ENCODE measurements around the gene CYB561D1. TPM values are rescaled to one million over a fixed set of nuclear protein-coding genes. Genes with fewer than 3 reads are reported as not detected.

CYB561D1 gene
- polyA plus RNA-seq, 3 donors from 2014 or later = 8.8 to 20.3 (median 10.2) TPM

DNA sequence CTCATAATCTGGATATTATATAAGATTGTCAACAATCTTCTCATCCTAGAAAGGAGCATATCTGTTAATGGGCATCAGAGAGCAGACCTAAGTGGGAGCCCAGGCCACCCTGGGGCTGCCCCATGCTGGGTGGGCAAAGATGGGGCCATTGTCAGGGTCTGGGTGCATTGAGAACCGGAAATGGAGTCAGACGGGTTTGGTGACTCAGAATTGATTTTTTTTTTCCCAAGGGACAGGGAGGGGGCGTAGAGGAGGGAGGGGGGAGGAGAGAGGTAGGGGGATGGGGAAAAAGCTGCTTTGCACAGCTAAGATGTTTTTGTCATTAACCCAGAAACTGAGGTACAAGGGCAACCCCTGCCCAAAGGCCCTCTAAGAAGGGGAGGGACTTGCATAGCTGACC, 8.9 kb upstream of the CYB561D1 start:
- peaks cover 23 to 24% of the 10 kb centered on the region in 2 donors for H3K4me1 Mint-ChIP-seq
- H3K9me3 Mint-ChIP-seq = no peaks in the 10 kb centered on the region
- no peak for DNase-seq
- peaks cover 0 to 8% (median 0%) of the 10 kb centered on the region in 3 donors for H3K36me3 Mint-ChIP-seq
- peak overlapping the region in 3 of 6 donors; percentile 82 to 89 (median 83) for H3K27ac Mint-ChIP-seq
- peaks cover 2 to 10% (median 8%) of the 10 kb centered on the region in 3 donors for H3K27me3 Mint-ChIP-seq (ENCODE audit: low read depth in 3 of 3)
- peak overlapping the region; percentile 86 to 97 (median 93) for H3K4me3 Mint-ChIP-seq

- H3K9me3 Mint-ChIP-seq = no peaks in the 10 kb centered on the region
- no peak overlapping the region for H3K4me3 Mint-ChIP-seq
- H3K27ac Mint-ChIP-seq = no peak overlapping the region
- peaks cover 0 to 12% (median 4%) of the 10 kb centered on the region in 3 donors for H3K36me3 Mint-ChIP-seq
- H3K27me3 Mint-ChIP-seq (ENCODE audit: low read depth in 3 of 3) = peaks cover 2 to 8% (median 3%) of the 10 kb centered on the region in 3 donors
- DNase-seq = no peak
- peaks cover 28 to 31% of the 10 kb centered on the region in 2 donors for H3K4me1 Mint-ChIP-seq
Measured at GRCh38 chr1:109487261-109487660, 6.6 kb upstream of the CYB561D1 start.

- Mint-ChIP-seq H3K9me3 (no peaks in the 10 kb centered on the region), H3K4me1 (peaks cover 23 to 25% of the 10 kb centered on the region in 2 donors), H3K27me3 (ENCODE audit: low read depth in 3 of 3) (peaks cover 2 to 7% (median 3%) of the 10 kb centered on the region in 3 donors), H3K27ac (no peak overlapping the region), H3K4me3 (no peak overlapping the region), H3K36me3 (peaks cover 0 to 12% (median 4%) of the 10 kb centered on the region in 3 donors)
- no peak for DNase-seq
Measured at GRCh38 chr1:109488201-109488600, 5.7 kb upstream of the CYB561D1 start.

GRCh38 chr1:109488696-109489095, 5.2 kb upstream of the CYB561D1 start:
- DNase-seq = no peak
- H3K36me3 Mint-ChIP-seq = peaks cover 0 to 12% (median 4%) of the 10 kb centered on the region in 3 donors
- H3K9me3 Mint-ChIP-seq = no peaks in the 10 kb centered on the region
- no peak overlapping the region for H3K4me3 Mint-ChIP-seq
- H3K27me3 Mint-ChIP-seq (ENCODE audit: low read depth in 3 of 3) = peaks cover 0 to 5% (median 2%) of the 10 kb centered on the region in 3 donors
- peaks cover 20% of the 10 kb centered on the region in 2 donors for H3K4me1 Mint-ChIP-seq
- H3K27ac Mint-ChIP-seq = peak overlapping the region in 1 of 6 donors; percentile 17

DNA sequence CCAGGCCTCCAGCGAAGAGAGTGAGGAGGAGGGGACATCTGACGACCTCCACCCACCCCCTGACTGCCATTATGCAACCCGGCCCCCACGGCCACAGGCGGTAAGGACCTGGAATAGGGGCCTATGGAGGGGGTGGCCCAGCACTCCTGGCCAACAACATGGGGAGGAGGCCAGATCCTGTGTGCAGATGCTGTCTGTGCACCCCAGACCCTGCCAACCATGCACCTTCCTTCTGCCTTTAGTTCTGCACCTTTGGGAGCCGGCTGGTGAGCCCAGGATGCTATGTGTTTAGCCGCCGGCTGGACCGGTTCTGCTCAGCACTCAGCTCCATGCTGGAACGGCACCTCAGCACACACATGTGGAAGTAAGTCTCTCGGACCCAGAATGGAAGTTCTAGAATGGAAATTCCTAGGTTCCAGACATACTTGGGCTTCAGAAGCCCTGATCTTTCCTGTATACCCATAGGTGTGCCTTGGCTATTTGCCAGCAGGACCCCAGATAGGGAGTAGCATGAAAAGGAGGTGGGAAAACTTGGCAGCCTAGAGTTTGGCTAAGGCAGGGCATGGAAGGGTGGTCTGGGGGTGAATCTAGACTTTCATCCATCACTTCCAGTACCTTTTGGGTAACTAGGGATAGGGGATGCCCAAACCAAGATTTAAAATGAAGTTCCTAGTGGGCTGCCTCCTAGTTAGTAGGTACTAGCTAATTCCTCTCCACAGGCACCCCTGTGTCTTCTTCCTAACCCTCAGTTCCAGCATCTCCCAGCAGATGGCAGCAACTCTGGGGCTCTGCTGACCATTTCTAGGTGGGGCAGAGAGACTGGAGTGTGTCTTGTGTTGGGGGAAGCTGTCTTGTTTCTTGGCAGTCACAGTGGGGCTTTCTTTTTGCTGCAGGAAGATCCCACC, 3.6 kb upstream of the CYB561D1 start:
- Mint-ChIP-seq H3K36me3 (peaks cover 0 to 12% (median 4%) of the 10 kb centered on the region in 3 donors), H3K4me1 (peaks cover 22 to 23% of the 10 kb centered on the region in 2 donors), H3K9me3 (no peaks in the 10 kb centered on the region), H3K4me3 (no peak overlapping the region), H3K27me3 (ENCODE audit: low read depth in 3 of 3) (peaks cover 0 to 11% (median 5%) of the 10 kb centered on the region in 3 donors), H3K27ac (no peak overlapping the region)
- DNase-seq = peak; percentile 53 to 69 (median 67)

- Mint-ChIP-seq H3K9me3 (no peaks in the 10 kb centered on the region), H3K27me3 (ENCODE audit: low read depth in 3 of 3) (peaks cover 0 to 11% (median 5%) of the 10 kb centered on the region in 3 donors), H3K36me3 (peaks cover 0 to 16% (median 4%) of the 10 kb centered on the region in 3 donors), H3K4me3 (no peak overlapping the region), H3K27ac (no peak overlapping the region), H3K4me1 (peaks cover 25 to 27% of the 10 kb centered on the region in 2 donors)
- no peak for DNase-seq
Measured at GRCh38 chr1:109490934-109491302, 3.0 kb upstream of the CYB561D1 start.

- H3K27ac Mint-ChIP-seq = no peak overlapping the region
- peaks cover 30 to 31% of the 10 kb centered on the region in 2 donors for H3K4me1 Mint-ChIP-seq
- H3K4me3 Mint-ChIP-seq = no peak overlapping the region
- no peak for DNase-seq
- H3K9me3 Mint-ChIP-seq = no peaks in the 10 kb centered on the region
- H3K36me3 Mint-ChIP-seq = peaks cover 4 to 20% (median 9%) of the 10 kb centered on the region in 3 donors
- H3K27me3 Mint-ChIP-seq (ENCODE audit: low read depth in 3 of 3) = peaks cover 0 to 11% (median 5%) of the 10 kb centered on the region in 3 donors
Measured at GRCh38 chr1:109491372-109491771, 2.5 kb upstream of the CYB561D1 start.

DNA sequence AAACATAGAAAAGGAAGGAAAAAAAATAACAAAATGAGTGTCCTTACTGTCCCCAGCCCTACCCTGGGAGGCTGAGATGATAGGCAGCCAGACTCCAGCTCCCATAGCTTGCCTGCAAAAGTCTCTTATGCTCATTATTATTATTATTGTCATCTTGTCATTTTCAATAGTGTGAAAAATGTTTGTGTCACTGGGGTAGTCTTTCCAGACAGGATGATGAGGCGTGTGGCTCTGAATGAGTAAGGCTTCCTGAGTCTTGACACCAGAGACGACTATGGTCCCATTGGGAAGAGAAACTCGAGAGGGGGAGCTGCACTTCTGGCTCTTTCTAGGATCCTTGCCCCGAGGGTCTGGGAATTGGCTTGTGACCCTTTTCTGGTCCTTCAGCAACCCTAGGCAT, 1.1 kb upstream of the CYB561D1 start:
- Mint-ChIP-seq H3K9me3 (no peaks in the 10 kb centered on the region), H3K27me3 (ENCODE audit: low read depth in 3 of 3) (peaks cover 0 to 11% (median 5%) of the 10 kb centered on the region in 3 donors), H3K4me1 (peaks cover 36 to 40% of the 10 kb centered on the region in 2 donors), H3K27ac (no peak overlapping the region), H3K4me3 (peak overlapping the region in 4 of 5 donors; percentile 24 to 57 (median 34)), H3K36me3 (peaks cover 6 to 24% (median 13%) of the 10 kb centered on the region in 3 donors)
- DNase-seq = no peak

- no peaks in the 10 kb centered on the region for H3K9me3 Mint-ChIP-seq
- no peak for DNase-seq
- H3K4me1 Mint-ChIP-seq = peaks cover 36 to 42% of the 10 kb centered on the region in 2 donors
- peaks cover 6 to 21% (median 13%) of the 10 kb centered on the region in 3 donors for H3K36me3 Mint-ChIP-seq
- H3K27me3 Mint-ChIP-seq (ENCODE audit: low read depth in 3 of 3) = peaks cover 0 to 11% (median 5%) of the 10 kb centered on the region in 3 donors
- no peak overlapping the region for H3K27ac Mint-ChIP-seq
- H3K4me3 Mint-ChIP-seq = peak overlapping the region in 4 of 5 donors; percentile 75 to 96 (median 92)
Measured at GRCh38 chr1:109493227-109493626, 667 bp upstream of the CYB561D1 start.

- Mint-ChIP-seq H3K27ac (peak overlapping the region in 1 of 6 donors; percentile 53), H3K4me1 (peaks cover 53 to 55% of the 10 kb centered on the region in 2 donors), H3K27me3 (ENCODE audit: low read depth in 3 of 3) (peaks cover 2 to 8% (median 5%) of the 10 kb centered on the region in 3 donors), H3K4me3 (peak overlapping the region; percentile 63 to 96 (median 91)), H3K36me3 (peaks cover 6 to 22% (median 9%) of the 10 kb centered on the region in 3 donors), H3K9me3 (no peaks in the 10 kb centered on the region)
- DNase-seq = no peak
Measured at GRCh38 chr1:109495738-109496137, 1.8 kb downstream of the CYB561D1 start.

GRCh38 chr1:109497449-109498160, 3.7 kb downstream of the CYB561D1 start:
- Mint-ChIP-seq H3K36me3 (peaks cover 6 to 21% (median 9%) of the 10 kb centered on the region in 3 donors), H3K4me3 (no peak overlapping the region), H3K27ac (peak overlapping the region in 2 of 6 donors; percentile 17 to 28)

DNA sequence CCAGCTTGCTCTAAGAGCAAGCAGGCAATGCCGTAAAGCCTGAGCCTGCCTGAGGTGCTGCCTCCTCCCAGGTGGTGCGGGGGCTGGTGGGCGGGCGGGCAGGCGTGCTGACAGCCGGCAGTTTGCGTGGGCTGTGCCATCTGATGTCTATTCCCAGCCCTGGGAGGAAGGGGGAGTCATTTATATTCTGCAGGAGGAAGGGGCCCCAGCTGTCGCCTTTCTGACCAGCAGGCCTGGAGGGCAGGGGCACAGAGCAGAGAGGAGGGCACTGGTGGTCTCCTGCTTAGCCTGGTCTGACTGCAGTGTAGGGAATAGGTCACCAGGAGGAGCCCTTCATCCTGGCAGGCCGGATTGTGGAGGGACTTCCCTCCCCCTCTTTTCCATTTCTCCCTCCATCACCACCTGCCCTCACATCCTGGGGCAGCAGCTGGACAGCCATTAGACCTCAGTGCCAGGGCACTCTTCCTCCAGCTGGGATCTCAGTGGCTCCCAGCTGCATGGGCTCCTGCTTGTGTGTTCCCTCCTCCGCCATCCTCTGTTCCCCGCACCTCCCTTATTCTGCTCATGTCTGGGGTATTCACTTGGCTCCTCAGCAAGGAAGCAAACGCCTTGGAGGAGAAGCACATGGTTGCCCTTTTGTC, 4.4 kb downstream of the CYB561D1 start:
- Mint-ChIP-seq H3K27me3 (ENCODE audit: low read depth in 3 of 3) (peaks cover 2 to 8% (median 5%) of the 10 kb centered on the region in 3 donors), H3K4me3 (no peak overlapping the region), H3K4me1 (peaks cover 77 to 79% of the 10 kb centered on the region in 2 donors), H3K36me3 (peaks cover 6 to 21% (median 9%) of the 10 kb centered on the region in 3 donors), H3K27ac (peak overlapping the region in 1 of 6 donors; percentile 28), H3K9me3 (no peaks in the 10 kb centered on the region)
- DNase-seq = no peak

More at GRCh38 chr1:109497449-109498160, 3.7 kb downstream of the CYB561D1 start:
- Mint-ChIP-seq H3K27me3 (ENCODE audit: low read depth in 3 of 3) (peaks cover 2 to 10% (median 5%) of the 10 kb centered on the region in 3 donors), H3K9me3 (no peaks in the 10 kb centered on the region), H3K4me1 (peaks cover 70 to 72% of the 10 kb centered on the region in 2 donors)
- DNase-seq = no peak

- peaks cover 2 to 5% (median 3%) of the 10 kb centered on the region in 3 donors for H3K27me3 Mint-ChIP-seq (ENCODE audit: low read depth in 3 of 3)
- H3K9me3 Mint-ChIP-seq = no peaks in the 10 kb centered on the region
- H3K36me3 Mint-ChIP-seq = peaks cover 6 to 21% (median 9%) of the 10 kb centered on the region in 3 donors
- H3K4me1 Mint-ChIP-seq = peaks cover 81 to 84% of the 10 kb centered on the region in 2 donors
- no peak overlapping the region for H3K27ac Mint-ChIP-seq
- no peak for DNase-seq
- peak overlapping the region in 1 of 5 donors; percentile 17 for H3K4me3 Mint-ChIP-seq
Measured at GRCh38 chr1:109499081-109499480, 5.2 kb downstream of the CYB561D1 start.

Data from immature natural killer cell (primary cell).